ENCODE results near the gene PTS. TPM values are rescaled to one million over a fixed set of nuclear protein-coding genes. Genes with fewer than 3 reads are reported as not detected.

The PTS gene
- total RNA-seq, 2 experiments from 2014 or later = 22.6 to 37.8 TPM

DNA sequence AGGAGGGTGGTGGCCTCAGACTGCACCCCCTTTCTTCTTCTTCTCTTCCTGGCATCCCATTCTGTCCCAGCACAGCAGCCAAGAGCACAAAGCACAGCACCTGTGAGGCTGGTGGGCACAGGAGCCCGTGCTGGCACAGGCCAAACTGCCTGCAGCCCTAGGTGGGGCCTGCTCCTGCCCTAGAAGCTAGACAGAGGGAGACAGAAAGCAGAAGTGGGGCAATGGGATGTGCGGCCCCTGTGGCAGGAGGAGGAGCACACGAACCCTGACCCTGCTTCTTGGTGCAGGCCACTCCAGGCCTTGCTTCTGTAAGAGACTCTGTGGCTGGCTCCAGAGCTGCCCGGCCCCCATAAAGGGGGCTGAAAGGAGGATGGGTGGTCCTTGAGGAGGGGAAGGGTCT lies 3.9 kb upstream of the PTS start:
- Histone ChIP-seq H3K27ac (ENCODE audit: low read depth, low read length, poor library complexity, severe bottlenecking) (no peak overlapping the region), H3K79me2 (ENCODE audit: insufficient read depth, low read depth, low read length) (peaks cover 7% of the 10 kb centered on the region; the same call in 1 of the 2 replicates), H3K36me3 (ENCODE audit: insufficient read depth, low read length) (no peaks in the 10 kb centered on the region), H4K20me1 (ENCODE audit: insufficient read depth, low read length) (no peaks in the 10 kb centered on the region), H3K9me3 (ENCODE audit: low read length) (no peaks in the 10 kb centered on the region), H3K9me2 (ENCODE audit: insufficient read depth, low read length) (no peaks in the 10 kb centered on the region), H3K4me3 (ENCODE audit: low read depth, low read length, poor library complexity, severe bottlenecking) (no peak overlapping the region), H3K4me2 (ENCODE audit: low read length) (no peak overlapping the region), H2AFZ (ENCODE audit: low read length) (no peak overlapping the region), H3K4me1 (ENCODE audit: insufficient read depth, low read length, poor library complexity, severe bottlenecking) (peaks cover 4% of the 10 kb centered on the region)
- DNase-seq (ENCODE audit: low spot score) = no peak
- intact Hi-C loops (cut with micrococcal nuclease; ENCODE audit: unreplicated experiment) = loop anchor here (5.0 kb wide), 1 partner anchor 295 kb away; no protein-coding TSS in a partner anchor
- TF ChIP-seq CTCF (conservative IDR thresholded peaks at IDR 0.05; ENCODE audit: low read length) = no peak
- TF ChIP-seq EZH2phosphoT487 (IDR thresholded peaks at IDR 0.05; ENCODE audit: borderline replicate concordance, low read depth, low read length) = no peak
- CTCF ChIA-PET (ENCODE audit: unreplicated experiment) = no interaction called here
- BruUV-seq (replicated peaks) = no TSS peak
- POLR2A ChIA-PET = interaction anchor here (1.6 kb wide), 1 partner anchor 57 kb away, joined by 5 read pairs; no protein-coding TSS in a partner anchor

DNA sequence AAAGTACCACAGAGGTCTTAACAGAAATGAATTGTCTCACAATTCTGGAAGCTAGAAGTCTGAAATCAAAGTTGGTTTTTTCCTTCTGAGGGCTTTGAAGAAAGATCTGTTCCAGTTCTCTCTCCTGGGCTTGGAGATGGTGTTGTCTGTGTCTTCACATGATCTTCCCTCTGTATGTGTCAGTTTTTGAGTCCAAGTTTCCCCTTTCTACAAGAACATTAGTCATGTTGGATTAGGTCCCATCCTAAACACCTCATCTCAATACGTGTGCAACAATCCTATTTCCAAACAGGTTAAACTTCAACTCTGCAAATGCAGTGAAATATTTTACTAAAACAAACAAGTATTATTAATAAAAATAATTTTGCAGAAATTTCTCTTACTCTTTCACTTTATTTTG lies 3.1 kb upstream of the PTS start:
- CTCF ChIA-PET (ENCODE audit: unreplicated experiment) = no interaction called here
- no peak for TF ChIP-seq CTCF (conservative IDR thresholded peaks at IDR 0.05; ENCODE audit: low read length)
- no peak for TF ChIP-seq EZH2phosphoT487 (IDR thresholded peaks at IDR 0.05; ENCODE audit: borderline replicate concordance, low read depth, low read length)
- Histone ChIP-seq H3K4me2 (ENCODE audit: low read length) (no peak overlapping the region), H4K20me1 (ENCODE audit: insufficient read depth, low read length) (no peaks in the 10 kb centered on the region), H2AFZ (ENCODE audit: low read length) (no peak overlapping the region), H3K9me3 (ENCODE audit: low read length) (no peaks in the 10 kb centered on the region), H3K4me3 (ENCODE audit: low read depth, low read length, poor library complexity, severe bottlenecking) (no peak overlapping the region), H3K79me2 (ENCODE audit: insufficient read depth, low read depth, low read length) (peaks cover 13% of the 10 kb centered on the region; the same call in 1 of the 2 replicates), H3K36me3 (ENCODE audit: insufficient read depth, low read length) (no peaks in the 10 kb centered on the region), H3K4me1 (ENCODE audit: insufficient read depth, low read length, poor library complexity, severe bottlenecking) (peaks cover 10% of the 10 kb centered on the region), H3K27ac (ENCODE audit: low read depth, low read length, poor library complexity, severe bottlenecking) (no peak overlapping the region), H3K9me2 (ENCODE audit: insufficient read depth, low read length) (no peaks in the 10 kb centered on the region)
- DNase-seq (ENCODE audit: low spot score) = no peak
- intact Hi-C loops (cut with micrococcal nuclease; ENCODE audit: unreplicated experiment) = loop anchor here (5.0 kb wide), 1 partner anchor 296 kb away; no protein-coding TSS in a partner anchor
- POLR2A ChIA-PET = interaction anchor here (0.7 to 1.6 kb wide), 2 partner anchors 24 to 56 kb away, joined by 4 to 5 read pairs; no protein-coding TSS in a partner anchor
- BruUV-seq (replicated peaks) = no TSS peak

- H3K4me1 ChIP-seq (ENCODE audit: insufficient read depth, low read length, poor library complexity, severe bottlenecking) = peaks cover 10% of the 10 kb centered on the region
- H3K9me2 ChIP-seq (ENCODE audit: insufficient read depth, low read length) = no peaks in the 10 kb centered on the region
- no peak overlapping the region for H3K27ac ChIP-seq (ENCODE audit: low read depth, low read length, poor library complexity, severe bottlenecking)
- intact Hi-C loops (cut with micrococcal nuclease; ENCODE audit: unreplicated experiment) = loop anchor here (5.0 kb wide), 1 partner anchor 297 kb away; no protein-coding TSS in a partner anchor
- no peak overlapping the region for H2AFZ ChIP-seq (ENCODE audit: low read length)
- ChIA-PET CTCF (ENCODE audit: unreplicated experiment) (no interaction called here), POLR2A (interaction anchor here (1.6 kb wide), 1 partner anchor 56 kb away, joined by 5 read pairs; no protein-coding TSS in a partner anchor)
- no peak for DNase-seq (ENCODE audit: low spot score)
- no peaks in the 10 kb centered on the region for H3K9me3 ChIP-seq (ENCODE audit: low read length)
- no TSS peak for BruUV-seq (replicated peaks)
- H4K20me1 ChIP-seq (ENCODE audit: insufficient read depth, low read length) = no peaks in the 10 kb centered on the region
- TF ChIP-seq EZH2phosphoT487 (IDR thresholded peaks at IDR 0.05; ENCODE audit: borderline replicate concordance, low read depth, low read length) (no peak), CTCF (conservative IDR thresholded peaks at IDR 0.05; ENCODE audit: low read length) (no peak)
- peaks cover 13% of the 10 kb centered on the region; the same call in 1 of the 2 replicates for H3K79me2 ChIP-seq (ENCODE audit: insufficient read depth, low read depth, low read length)
- H3K36me3 ChIP-seq (ENCODE audit: insufficient read depth, low read length) = peaks cover 6% of the 10 kb centered on the region; the same call in 1 of the 2 replicates
- H3K4me2 ChIP-seq (ENCODE audit: low read length) = no peak overlapping the region
- H3K4me3 ChIP-seq (ENCODE audit: low read depth, low read length, poor library complexity, severe bottlenecking) = no peak overlapping the region
These were observed 2.3 kb upstream of the PTS start for GRCh38 chr11:112223754-112224532.

Measured in OCI-LY7 (cell line).